ENCODE measurements around the gene PLA2G2A. TPM values are rescaled to one million over a fixed set of nuclear protein-coding genes. Genes with fewer than 3 reads are reported as not detected.

Gene PLA2G2A, protein sequence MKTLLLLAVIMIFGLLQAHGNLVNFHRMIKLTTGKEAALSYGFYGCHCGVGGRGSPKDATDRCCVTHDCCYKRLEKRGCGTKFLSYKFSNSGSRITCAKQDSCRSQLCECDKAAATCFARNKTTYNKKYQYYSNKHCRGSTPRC
- total RNA-seq (2014; rRNA removed; shearing (Covaris generic); ENCODE audit: low replicate concordance), result not detected in 2 replicates

GRCh38 chr1:19979494-19979977 is at the start of gene PLA2G2A:
Gene PLA2G2A (minus strand): TSS chr1:19979618. CDS start chr1:19978773, 845 bp downstream.
- no peak within 1 kb of the TSS for H3K4me2 ChIP-seq (ENCODE audit: low read depth, low read length, poor library complexity, severe bottlenecking)
- no peaks in the 10 kb centered on the region for H3K9me2 ChIP-seq (replicated peaks; ENCODE audit: insufficient read depth, low read length)
- H3K27me3 ChIP-seq (ENCODE audit: low read length), result no peaks in the 10 kb centered on the region
- H3K9me3 ChIP-seq (ENCODE audit: low read length), result no peaks in the 10 kb centered on the region
- no peaks in the 10 kb centered on the region for H3K79me2 ChIP-seq (ENCODE audit: low read length)
- H3K36me3 ChIP-seq (ENCODE audit: insufficient read depth, low read length), result no peaks in the 10 kb centered on the region
- DNase-seq, result no peak
- H4K20me1 ChIP-seq (ENCODE audit: insufficient read depth, low read depth, low read length), result no peaks in the 10 kb centered on the region
- no peak within 1 kb of the TSS for H2AFZ ChIP-seq (ENCODE audit: low read length)
- H3K9ac ChIP-seq (ENCODE audit: low read length), result no peak within 1 kb of the TSS
- H3K4me3 ChIP-seq (ENCODE audit: low read length), result no peak within 1 kb of the TSS
- H3K4me1 ChIP-seq (ENCODE audit: low read length), result no peaks in the 10 kb centered on the region
- no peak within 1 kb of the TSS for H3K27ac ChIP-seq (ENCODE audit: low read length)

DNA sequence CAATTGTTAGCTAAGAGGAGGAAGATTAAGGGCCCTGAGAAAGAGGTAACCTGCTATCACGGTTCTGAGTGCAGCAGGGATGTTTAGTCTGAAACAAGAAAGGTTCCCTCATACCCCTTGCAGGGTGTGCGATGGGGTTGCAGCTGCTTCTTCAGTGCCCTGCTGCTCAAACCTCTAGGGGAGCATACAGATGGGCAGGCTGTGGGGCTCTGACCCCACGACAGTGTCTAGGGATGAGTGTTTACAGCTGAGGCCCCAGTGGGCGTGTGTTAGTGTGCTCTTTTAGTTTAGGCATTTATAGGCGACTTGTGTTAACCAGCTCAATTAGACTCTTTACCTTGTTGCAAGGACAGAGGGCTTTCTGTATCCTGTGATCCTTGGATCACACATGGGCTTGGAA is 49.3 kb upstream of the PLA2G2A start:
- DNase-seq, result no peak
- Histone ChIP-seq H3K4me1 (ENCODE audit: low read length) (no peaks in the 10 kb centered on the region), H3K27ac (ENCODE audit: low read length) (no peak overlapping the region), H3K9ac (ENCODE audit: low read length) (no peak overlapping the region), H3K79me2 (ENCODE audit: low read length) (no peaks in the 10 kb centered on the region), H3K9me2 (replicated peaks; ENCODE audit: insufficient read depth, low read length) (no peaks in the 10 kb centered on the region), H3K4me3 (ENCODE audit: low read length) (no peak overlapping the region), H3K4me2 (ENCODE audit: low read depth, low read length, poor library complexity, severe bottlenecking) (no peak overlapping the region), H3K9me3 (ENCODE audit: low read length) (no peaks in the 10 kb centered on the region), H2AFZ (ENCODE audit: low read length) (no peak overlapping the region), H4K20me1 (ENCODE audit: insufficient read depth, low read depth, low read length) (no peaks in the 10 kb centered on the region), H3K27me3 (ENCODE audit: low read length) (no peaks in the 10 kb centered on the region), H3K36me3 (ENCODE audit: insufficient read depth, low read length) (no peaks in the 10 kb centered on the region)

DNA sequence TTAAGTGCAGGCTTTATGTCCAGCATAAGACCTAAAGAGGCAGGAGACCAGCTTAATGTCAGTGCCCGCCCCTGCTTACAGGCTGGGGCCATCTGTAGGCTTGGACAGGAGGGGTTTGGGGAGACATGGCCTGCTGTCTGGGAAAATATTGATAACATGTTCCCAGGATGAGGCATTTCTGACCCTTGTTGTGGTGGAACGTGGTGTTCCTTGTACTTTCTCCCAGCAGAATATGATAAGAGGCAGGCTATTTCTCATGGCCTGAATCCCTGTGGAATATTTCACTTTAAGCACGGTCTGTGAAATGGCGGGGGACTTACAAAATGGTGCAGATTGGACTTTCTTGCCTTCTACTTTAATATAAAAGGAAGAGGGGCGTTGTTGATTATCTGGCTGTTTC is 48.7 kb upstream of the PLA2G2A start:
- no peaks in the 10 kb centered on the region for H3K27me3 ChIP-seq (ENCODE audit: low read length)
- no peak overlapping the region for H3K27ac ChIP-seq (ENCODE audit: low read length)
- DNase-seq, result no peak
- H3K9me2 ChIP-seq (replicated peaks; ENCODE audit: insufficient read depth, low read length), result no peaks in the 10 kb centered on the region
- H3K36me3 ChIP-seq (ENCODE audit: insufficient read depth, low read length), result no peaks in the 10 kb centered on the region
- H3K79me2 ChIP-seq (ENCODE audit: low read length), result no peaks in the 10 kb centered on the region
- H3K4me3 ChIP-seq (ENCODE audit: low read length), result no peak overlapping the region
- H2AFZ ChIP-seq (ENCODE audit: low read length), result no peak overlapping the region
- H3K4me1 ChIP-seq (ENCODE audit: low read length), result no peaks in the 10 kb centered on the region
- H3K9me3 ChIP-seq (ENCODE audit: low read length), result no peaks in the 10 kb centered on the region
- no peak overlapping the region for H3K4me2 ChIP-seq (ENCODE audit: low read depth, low read length, poor library complexity, severe bottlenecking)
- H3K9ac ChIP-seq (ENCODE audit: low read length), result no peak overlapping the region
- H4K20me1 ChIP-seq (ENCODE audit: insufficient read depth, low read depth, low read length), result no peaks in the 10 kb centered on the region

GRCh38 chr1:20017741-20018140 is 38.3 kb upstream of the PLA2G2A start:
- no peak for DNase-seq
- no peak overlapping the region for H3K27ac ChIP-seq (ENCODE audit: low read length)
- no peaks in the 10 kb centered on the region for H3K79me2 ChIP-seq (ENCODE audit: low read length)
- H3K9ac ChIP-seq (ENCODE audit: low read length), result no peak overlapping the region
- no peak overlapping the region for H3K4me2 ChIP-seq (ENCODE audit: low read depth, low read length, poor library complexity, severe bottlenecking)
- no peaks in the 10 kb centered on the region for H4K20me1 ChIP-seq (ENCODE audit: insufficient read depth, low read depth, low read length)
- no peaks in the 10 kb centered on the region for H3K36me3 ChIP-seq (ENCODE audit: insufficient read depth, low read length)
- H3K27me3 ChIP-seq (ENCODE audit: low read length), result no peaks in the 10 kb centered on the region; the same call in 1 of the 2 replicates
- no peak overlapping the region for H3K4me3 ChIP-seq (ENCODE audit: low read length)
- no peaks in the 10 kb centered on the region for H3K4me1 ChIP-seq (ENCODE audit: low read length)
- H3K9me2 ChIP-seq (replicated peaks; ENCODE audit: insufficient read depth, low read length), result no peaks in the 10 kb centered on the region
- H2AFZ ChIP-seq (ENCODE audit: low read length), result no peak overlapping the region
- peaks cover 12% of the 10 kb centered on the region for H3K9me3 ChIP-seq (ENCODE audit: low read length)

DNA sequence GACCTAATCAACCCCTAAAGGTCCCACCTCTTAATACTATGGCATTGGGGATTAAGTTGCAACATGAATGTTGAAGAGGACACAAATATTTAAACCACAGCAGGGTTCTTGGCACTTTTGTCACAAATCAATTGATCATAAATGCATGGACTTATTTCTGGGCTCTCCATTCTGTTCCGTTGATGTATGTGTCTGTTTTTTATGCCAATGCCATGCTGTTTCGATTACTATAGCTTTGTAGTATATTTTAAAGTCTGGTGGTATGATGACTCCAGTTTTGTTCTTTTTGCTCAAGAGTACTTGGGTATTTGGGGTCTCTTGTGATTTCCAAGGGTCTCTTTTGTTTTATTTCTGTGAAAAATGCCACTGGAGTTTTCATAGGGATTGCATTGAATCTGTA is 34.7 kb upstream of the PLA2G2A start:
- Histone ChIP-seq H3K4me1 (ENCODE audit: low read length) (no peaks in the 10 kb centered on the region), H4K20me1 (ENCODE audit: insufficient read depth, low read depth, low read length) (no peaks in the 10 kb centered on the region), H3K9ac (ENCODE audit: low read length) (no peak overlapping the region), H3K79me2 (ENCODE audit: low read length) (no peaks in the 10 kb centered on the region), H3K27me3 (ENCODE audit: low read length) (no peaks in the 10 kb centered on the region; the same call in 1 of the 2 replicates), H3K4me2 (ENCODE audit: low read depth, low read length, poor library complexity, severe bottlenecking) (no peak overlapping the region), H3K9me3 (ENCODE audit: low read length) (peaks cover 12% of the 10 kb centered on the region), H3K27ac (ENCODE audit: low read length) (no peak overlapping the region), H3K9me2 (replicated peaks; ENCODE audit: insufficient read depth, low read length) (no peaks in the 10 kb centered on the region), H3K36me3 (ENCODE audit: insufficient read depth, low read length) (no peaks in the 10 kb centered on the region), H3K4me3 (ENCODE audit: low read length) (no peak overlapping the region), H2AFZ (ENCODE audit: low read length) (no peak overlapping the region)
- no peak for DNase-seq

DNA sequence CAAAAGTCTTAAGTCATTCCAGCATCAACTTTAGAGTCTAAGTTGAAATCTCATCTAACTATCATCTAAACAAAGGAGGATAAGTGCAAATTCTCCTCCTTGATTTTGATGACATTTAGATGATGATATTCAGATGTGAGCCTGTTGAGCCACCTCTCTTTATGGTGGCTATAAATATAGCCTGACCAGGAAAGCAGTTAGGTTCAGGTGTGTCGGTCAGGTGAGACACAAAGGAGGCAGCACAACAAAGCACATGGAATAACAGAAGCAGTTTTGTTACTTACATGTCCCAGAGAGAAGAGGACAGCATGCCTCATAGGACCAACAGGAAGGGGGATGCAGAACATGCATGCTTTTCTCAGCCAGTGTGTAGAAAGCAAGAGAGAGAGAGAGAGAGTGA is 30.6 kb upstream of the PLA2G2A start:
- no peaks in the 10 kb centered on the region for H3K9me3 ChIP-seq (ENCODE audit: low read length)
- no peak overlapping the region for H3K4me3 ChIP-seq (ENCODE audit: low read length)
- no peaks in the 10 kb centered on the region for H4K20me1 ChIP-seq (ENCODE audit: insufficient read depth, low read depth, low read length)
- H3K4me1 ChIP-seq (ENCODE audit: low read length), result no peaks in the 10 kb centered on the region
- no peaks in the 10 kb centered on the region for H3K9me2 ChIP-seq (replicated peaks; ENCODE audit: insufficient read depth, low read length)
- H3K27ac ChIP-seq (ENCODE audit: low read length), result no peak overlapping the region
- H3K36me3 ChIP-seq (ENCODE audit: insufficient read depth, low read length), result no peaks in the 10 kb centered on the region
- H3K79me2 ChIP-seq (ENCODE audit: low read length), result no peaks in the 10 kb centered on the region
- no peak for DNase-seq
- H3K27me3 ChIP-seq (ENCODE audit: low read length), result no peaks in the 10 kb centered on the region; the same call in 1 of the 2 replicates
- H2AFZ ChIP-seq (ENCODE audit: low read length), result no peak overlapping the region
- no peak overlapping the region for H3K9ac ChIP-seq (ENCODE audit: low read length)
- no peak overlapping the region for H3K4me2 ChIP-seq (ENCODE audit: low read depth, low read length, poor library complexity, severe bottlenecking)

DNA sequence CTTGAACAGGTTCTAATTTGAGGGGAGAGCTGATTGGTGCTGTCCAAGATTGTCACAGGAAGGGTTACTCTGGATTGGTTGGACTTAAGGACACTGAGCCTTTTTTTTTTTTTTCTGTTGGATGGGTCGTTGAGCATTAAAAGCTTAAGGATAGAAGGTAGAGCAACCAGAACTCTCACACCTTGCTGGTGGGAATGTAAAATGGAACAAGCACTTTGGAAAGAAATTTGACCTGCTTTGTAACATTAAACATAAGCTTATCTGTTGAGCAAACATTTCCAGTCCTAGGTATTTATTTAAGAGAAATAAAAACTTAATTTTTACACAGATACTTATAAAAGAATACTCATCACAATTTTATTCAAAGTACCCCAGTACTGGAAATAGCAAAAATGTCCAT is 29.8 kb upstream of the PLA2G2A start:
- no peaks in the 10 kb centered on the region for H3K9me2 ChIP-seq (replicated peaks; ENCODE audit: insufficient read depth, low read length)
- H3K4me2 ChIP-seq (ENCODE audit: low read depth, low read length, poor library complexity, severe bottlenecking), result no peak overlapping the region
- H4K20me1 ChIP-seq (ENCODE audit: insufficient read depth, low read depth, low read length), result no peaks in the 10 kb centered on the region
- no peaks in the 10 kb centered on the region; the same call in 1 of the 2 replicates for H3K27me3 ChIP-seq (ENCODE audit: low read length)
- no peak overlapping the region for H3K4me3 ChIP-seq (ENCODE audit: low read length)
- H3K27ac ChIP-seq (ENCODE audit: low read length), result no peak overlapping the region
- DNase-seq, result no peak
- no peak overlapping the region for H3K9ac ChIP-seq (ENCODE audit: low read length)
- no peak overlapping the region for H2AFZ ChIP-seq (ENCODE audit: low read length)
- no peaks in the 10 kb centered on the region for H3K9me3 ChIP-seq (ENCODE audit: low read length)
- no peaks in the 10 kb centered on the region for H3K4me1 ChIP-seq (ENCODE audit: low read length)
- H3K79me2 ChIP-seq (ENCODE audit: low read length), result no peaks in the 10 kb centered on the region
- H3K36me3 ChIP-seq (ENCODE audit: insufficient read depth, low read length), result no peaks in the 10 kb centered on the region

- no peaks in the 10 kb centered on the region for H3K9me2 ChIP-seq (replicated peaks; ENCODE audit: insufficient read depth, low read length)
- H3K4me2 ChIP-seq (ENCODE audit: low read depth, low read length, poor library complexity, severe bottlenecking), result no peak overlapping the region
- no peak overlapping the region for H3K4me3 ChIP-seq (ENCODE audit: low read length)
- H3K79me2 ChIP-seq (ENCODE audit: low read length), result no peaks in the 10 kb centered on the region
- no peaks in the 10 kb centered on the region; the same call in 1 of the 2 replicates for H3K27me3 ChIP-seq (ENCODE audit: low read length)
- no peak overlapping the region for H3K9ac ChIP-seq (ENCODE audit: low read length)
- H3K27ac ChIP-seq (ENCODE audit: low read length), result no peak overlapping the region
- H3K4me1 ChIP-seq (ENCODE audit: low read length), result no peaks in the 10 kb centered on the region
- H3K9me3 ChIP-seq (ENCODE audit: low read length), result no peaks in the 10 kb centered on the region
- no peak for DNase-seq
- H3K36me3 ChIP-seq (ENCODE audit: insufficient read depth, low read length), result no peaks in the 10 kb centered on the region
- no peaks in the 10 kb centered on the region for H4K20me1 ChIP-seq (ENCODE audit: insufficient read depth, low read depth, low read length)
- H2AFZ ChIP-seq (ENCODE audit: low read length), result no peak overlapping the region
Observed at GRCh38 chr1:20008391-20008841, 29.0 kb upstream of the PLA2G2A start.
